Loucy (cell line): ENCODE measurements around the gene ZDHHC13.

Experiments
- EZH2phosphoT487 ChIP-seq: fragments of 200-600 bp; IDR thresholded peaks from 2 replicates; pipeline ENCODE4 v1.6.1; 2018; ENCODE audit warnings: antibody characterized with exemption, mild to moderate bottlenecking, moderate library complexity, borderline replicate concordance
- TF ChIP-seq, protein P1 (sequence below): fragments of 200-600 bp; sonication (generic); conservative IDR thresholded peaks from 2 replicates; pipeline ENCODE4 v1.5.1; 2014; ENCODE audit warnings: mild to moderate bottlenecking, antibody characterized with exemption, low read length

DNA sequence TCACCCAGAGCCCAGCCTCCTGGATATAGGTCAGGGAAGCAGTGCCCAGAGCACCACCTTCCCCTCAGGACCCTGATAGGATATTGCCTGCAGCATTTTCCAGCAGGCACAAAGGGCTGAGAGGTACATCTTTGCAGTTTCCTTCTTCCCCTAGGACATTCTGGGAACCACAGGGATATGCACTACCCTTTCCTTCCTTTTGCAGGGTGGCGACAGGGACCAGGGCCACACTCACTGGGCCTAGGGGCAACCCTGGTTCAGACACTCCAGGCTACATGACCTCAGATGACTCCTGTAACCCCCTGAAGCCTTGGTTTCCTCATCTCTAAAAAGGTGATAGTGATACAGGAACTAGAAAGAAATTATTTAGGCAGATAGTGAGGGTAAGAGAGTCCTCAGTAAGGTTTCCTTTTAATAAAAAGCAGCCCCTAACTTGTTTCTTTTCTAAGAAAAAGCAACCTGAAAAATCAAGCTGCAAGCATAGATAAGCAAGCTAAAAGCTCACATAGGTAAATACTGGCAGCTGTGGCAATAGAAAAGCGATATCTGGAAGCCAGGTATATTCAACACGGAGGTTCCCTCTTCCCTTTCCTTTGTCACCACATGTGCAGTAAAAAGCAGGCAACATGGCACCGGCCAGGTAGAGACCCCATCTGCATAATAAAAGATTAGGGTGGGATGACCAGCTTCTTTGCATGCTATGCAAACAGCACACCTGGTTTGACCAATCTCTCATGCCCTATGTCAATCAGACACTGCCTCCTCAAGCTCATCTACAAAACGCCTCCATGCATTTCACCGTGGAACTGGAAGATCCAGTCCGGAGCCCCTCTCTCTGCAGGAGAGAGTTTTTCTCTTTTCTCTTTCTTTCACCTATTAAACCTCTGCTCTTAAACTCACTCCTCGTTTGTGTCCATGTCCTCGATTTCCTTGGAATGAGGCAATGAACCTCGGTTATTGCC lies 43.2 kb upstream of the ZDHHC13 start:
- TF ChIP-seq, protein P1, sequence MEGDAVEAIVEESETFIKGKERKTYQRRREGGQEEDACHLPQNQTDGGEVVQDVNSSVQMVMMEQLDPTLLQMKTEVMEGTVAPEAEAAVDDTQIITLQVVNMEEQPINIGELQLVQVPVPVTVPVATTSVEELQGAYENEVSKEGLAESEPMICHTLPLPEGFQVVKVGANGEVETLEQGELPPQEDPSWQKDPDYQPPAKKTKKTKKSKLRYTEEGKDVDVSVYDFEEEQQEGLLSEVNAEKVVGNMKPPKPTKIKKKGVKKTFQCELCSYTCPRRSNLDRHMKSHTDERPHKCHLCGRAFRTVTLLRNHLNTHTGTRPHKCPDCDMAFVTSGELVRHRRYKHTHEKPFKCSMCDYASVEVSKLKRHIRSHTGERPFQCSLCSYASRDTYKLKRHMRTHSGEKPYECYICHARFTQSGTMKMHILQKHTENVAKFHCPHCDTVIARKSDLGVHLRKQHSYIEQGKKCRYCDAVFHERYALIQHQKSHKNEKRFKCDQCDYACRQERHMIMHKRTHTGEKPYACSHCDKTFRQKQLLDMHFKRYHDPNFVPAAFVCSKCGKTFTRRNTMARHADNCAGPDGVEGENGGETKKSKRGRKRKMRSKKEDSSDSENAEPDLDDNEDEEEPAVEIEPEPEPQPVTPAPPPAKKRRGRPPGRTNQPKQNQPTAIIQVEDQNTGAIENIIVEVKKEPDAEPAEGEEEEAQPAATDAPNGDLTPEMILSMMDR: no peak
- TF ChIP-seq EZH2phosphoT487: no peak
